Hepatocyte (in vitro differentiated cells): ENCODE results near the gene SIVA1. TPM values are rescaled to one million over a fixed set of nuclear protein-coding genes. Genes with fewer than 3 reads are reported as not detected.
"Not testable (repeated sequence)": the region's sequence is repeated elsewhere in the genome, so short reads cannot be mapped to it uniquely, and the experiment has no call there.

Experiments used
- DNase-seq: peaks from one replicate; pipeline ENCODE4 v3.0.0-alpha.2; 2016; ENCODE audit warnings: low spot score
- H2AFZ ChIP-seq: fragments of 200-600 bp; sonication (generic); 2 replicates; pipeline ENCODE4 v1.6.0; 2016; ENCODE audit warnings: antibody characterized with exemption, mild to moderate bottlenecking
- H3K27ac ChIP-seq: fragments of 200-600 bp; sonication (generic); 2 replicates; pipeline ENCODE4 v1.5.1; 2016; ENCODE audit warnings: mild to moderate bottlenecking
- H3K27me3 ChIP-seq: fragments of 200-600 bp; sonication (generic); 2 replicates; pipeline ENCODE4 v1.6.1; 2016
- H3K36me3 ChIP-seq: fragments of 200-600 bp; sonication (generic); replicated peaks from 2 replicates; pipeline ENCODE4 v1.5.1; 2016; ENCODE audit warnings: low read depth; ENCODE audit not compliant: insufficient read depth
- H3K4me1 ChIP-seq: fragments of 200-600 bp; sonication (generic); 2 replicates; pipeline ENCODE4 v1.5.1; 2016; ENCODE audit warnings: mild to moderate bottlenecking, moderate library complexity; ENCODE audit not compliant: insufficient read depth
- H3K4me2 ChIP-seq: fragments of 200-600 bp; sonication (generic); 2 replicates; pipeline ENCODE4 v1.6.0; 2016
- H3K4me3 ChIP-seq: fragments of 200-600 bp; sonication (generic); 2 replicates; pipeline ENCODE4 v1.5.1; 2016; ENCODE audit warnings: mild to moderate bottlenecking
- H3K79me2 ChIP-seq: fragments of 200-600 bp; sonication (generic); 2 replicates; pipeline ENCODE4 v1.6.0; 2017; ENCODE audit warnings: mild to moderate bottlenecking
- H3K9me2 ChIP-seq: fragments of 200-600 bp; sonication (generic); replicated peaks from 2 replicates; pipeline ENCODE4 v1.6.0; 2017; ENCODE audit warnings: mild to moderate bottlenecking; ENCODE audit not compliant: insufficient read depth
- H3K9me3 ChIP-seq: fragments of 200-600 bp; sonication (generic); 2 replicates; pipeline ENCODE4 v1.5.1; 2016; ENCODE audit warnings: low read depth, mild to moderate bottlenecking
- H4K20me1 ChIP-seq: fragments of 200-600 bp; sonication (generic); 2 replicates; pipeline ENCODE4 v1.6.0; 2016; ENCODE audit warnings: mild to moderate bottlenecking; ENCODE audit not compliant: insufficient read depth, poor library complexity, severe bottlenecking
- CTCF ChIP-seq: fragments of 200-600 bp; sonication (generic); IDR thresholded peaks from 2 replicates; pipeline ENCODE4 v1.5.1; 2016; ENCODE audit warnings: antibody characterized with exemption, mild to moderate bottlenecking; ENCODE audit not compliant: poor library complexity
- EZH2 ChIP-seq: fragments of 200-600 bp; sonication (generic); IDR thresholded peaks from 2 replicates; pipeline ENCODE4 v1.6.1; 2016; ENCODE audit warnings: antibody characterized with exemption, mild to moderate bottlenecking, borderline replicate concordance
- EZH2phosphoT487 ChIP-seq: fragments of 200-600 bp; sonication (generic); IDR thresholded peaks from one replicate; pipeline ENCODE4 v1.6.1; 2018; ENCODE audit warnings: antibody characterized with exemption, mild to moderate bottlenecking, low read depth, moderate library complexity; ENCODE audit not compliant: unreplicated experiment, severe bottlenecking
- WGBS: methylation state at CpG from one replicate; pipeline ENCODE4 v1.1.6; 2016; ENCODE audit warnings: low lambda C conversion rate; ENCODE audit errors: missing lambda C conversion rate; 5-methylcytosine and 5-hydroxymethylcytosine counted together
- polyA plus RNA-seq: library from polyadenylated mRNA; unstranded; fragments of >200 nt; fragmentation: Nextera tagmentation; extraction: Ambion mirVana; gene quantifications from 2 replicates; pipeline ENCODE4 v1.2.1, GENCODE V29; 2016
- total RNA-seq: library from RNA; depleted of rRNA; stranded (reverse); fragments of >200 nt; gene quantifications from 2 replicates; pipeline ENCODE4 v1.2.3, GENCODE V29; 2014

The SIVA1 gene
- total and polyA plus RNA-seq, 2 experiments from 2014 or later: 149 to 163 TPM

GRCh38 chr14:104726600-104727451 lies 26.1 kb upstream of the SIVA1 start:
- H3K4me1 ChIP-seq: peaks cover 12% of the 10 kb centered on the region
- H3K27me3 ChIP-seq: no peaks in the 10 kb centered on the region
- no peak overlapping the region for H3K4me3 ChIP-seq
- H3K9me2 ChIP-seq: no peaks in the 10 kb centered on the region
- no peak overlapping the region for H3K4me2 ChIP-seq
- TF ChIP-seq CTCF (no peak), EZH2phosphoT487 (no peak), EZH2 (no peak)
- no peaks in the 10 kb centered on the region for H4K20me1 ChIP-seq
- H3K79me2 ChIP-seq: no peaks in the 10 kb centered on the region
- DNase-seq: no peak
- H2AFZ ChIP-seq: no peak overlapping the region
- no peak overlapping the region for H3K27ac ChIP-seq
- 85% methylated on average over 21 of the region's 21 CpGs for WGBS
- H3K36me3 ChIP-seq: no peaks in the 10 kb centered on the region
- no peaks in the 10 kb centered on the region for H3K9me3 ChIP-seq

GRCh38 chr14:104728631-104729030 lies 24.3 kb upstream of the SIVA1 start:
- H4K20me1 ChIP-seq: no peaks in the 10 kb centered on the region
- TF ChIP-seq EZH2phosphoT487 (no peak), EZH2 (no peak), CTCF (no peak)

GRCh38 chr14:104729176-104729834 lies 23.6 kb upstream of the SIVA1 start:
- H3K79me2 ChIP-seq, H4K20me1 ChIP-seq, H3K36me3 ChIP-seq, DNase-seq, H3K27ac ChIP-seq, H3K4me3 ChIP-seq, H3K27me3 ChIP-seq, H2AFZ ChIP-seq, H3K4me1 ChIP-seq, H3K4me2 ChIP-seq, H3K9me3 ChIP-seq, H3K9me2 ChIP-seq: not testable (repeated sequence)
- WGBS: 81% methylated on average over 11 of the region's 73 CpGs

More at GRCh38 chr14:104728631-104729030, 24.3 kb upstream of the SIVA1 start:
- no peak overlapping the region for H3K4me3 ChIP-seq
- H3K27ac ChIP-seq: no peak overlapping the region
- H3K4me1 ChIP-seq: peaks cover 8% of the 10 kb centered on the region
- DNase-seq: no peak
- WGBS: 95% methylated on average over 17 of the region's 17 CpGs
- H3K4me2 ChIP-seq: no peak overlapping the region
- no peaks in the 10 kb centered on the region for H3K79me2 ChIP-seq
- H3K36me3 ChIP-seq: no peaks in the 10 kb centered on the region
- no peaks in the 10 kb centered on the region for H3K27me3 ChIP-seq
- no peaks in the 10 kb centered on the region for H3K9me2 ChIP-seq
- H2AFZ ChIP-seq: no peak overlapping the region
- H3K9me3 ChIP-seq: no peaks in the 10 kb centered on the region

- TF ChIP-seq EZH2: no peak
- no peak for TF ChIP-seq EZH2phosphoT487
- TF ChIP-seq CTCF: no peak
- WGBS: 92% methylated on average over 2 of the region's 16 CpGs
- no peaks in the 10 kb centered on the region for H3K27me3 ChIP-seq
- no peaks in the 10 kb centered on the region for H3K36me3 ChIP-seq
- H3K4me3 ChIP-seq: no peak overlapping the region
- peaks cover 3% of the 10 kb centered on the region for H3K4me1 ChIP-seq
- H4K20me1 ChIP-seq: no peaks in the 10 kb centered on the region
- H3K9me2 ChIP-seq: no peaks in the 10 kb centered on the region
- DNase-seq: no peak
- no peak overlapping the region for H3K27ac ChIP-seq
- H2AFZ ChIP-seq: no peak overlapping the region
- H3K79me2 ChIP-seq: no peaks in the 10 kb centered on the region
- H3K9me3 ChIP-seq: no peaks in the 10 kb centered on the region
- H3K4me2 ChIP-seq: no peak overlapping the region
These were observed 23.1 kb upstream of the SIVA1 start for GRCh38 chr14:104729835-104730181.
